A549 (cell line): ENCODE data around the gene NTN4. TPM values are rescaled to one million over a fixed set of nuclear protein-coding genes. Genes with fewer than 3 reads are reported as not detected.
A peak's percentile ranks its signal among the peaks of the same experiment; 100 is the strongest.

Source experiments
- ATAC-seq, 2 experiments: fragments of 200-7000 bp in 1 of 2; fragments of >200 bp in 1 of 2; cut with Nextera tagmentation in 1 of 2; cut with Tn5 transposase in 1 of 2; 3 replicates each; pipeline versions ENCODE4 v1.8.0 to v1.9.1; 2018 to 2020; ENCODE audit warnings: mild to moderate bottlenecking in 1 of 2, moderate library complexity in 1 of 2
- CTCF ChIA-PET: fragments of 300-600 bp; sonication (Branson Sonifier 250); formaldehyde crosslinking; extraction: SDS; loops from one replicate; lab custom pipeline; 2021; ENCODE audit warnings: antibody characterized with exemption, inconsistent platforms; lab: Yijun Ruan, JAX
- POLR2A ChIA-PET: fragments of 350-600 bp; formaldehyde crosslinking; extraction: SDS; loops from one replicate; lab custom pipeline; 2021; ENCODE audit warnings: antibody characterized with exemption, inconsistent platforms; lab: Yijun Ruan, JAX
- DNase-seq, 2 experiments: peaks; one replicate each; pipeline versions ENCODE4 v3.0.0 to v3.0.0-alpha.2; 2011 to 2016; ENCODE audit warnings: low read depth in 1 of 2, low spot score in 1 of 2
- FAIRE-seq: peaks from 2 replicates; lab custom pipeline; 2011; peaks lifted over from hg19 to GRCh38; lab: Jason Lieb, UNC
- H3K27ac ChIP-seq, 2 experiments: fragments of >200 bp; sonication (Bioruptor Twin); formaldehyde crosslinking; 3 replicates each; pipeline ENCODE4 v1.5.1; 2016 to 2017
- H3K4me1 ChIP-seq: fragments of >200 bp; sonication (Bioruptor Twin); formaldehyde crosslinking; 3 replicates; pipeline ENCODE4 v1.6.1; 2016
- H3K4me2 ChIP-seq: fragments of >200 bp; sonication (Bioruptor Twin); formaldehyde crosslinking; 3 replicates; pipeline ENCODE4 v1.6.1; 2016
- H3K4me3 ChIP-seq: fragments of >200 bp; sonication (Bioruptor Twin); formaldehyde crosslinking; 3 replicates; pipeline ENCODE4 v1.5.1; 2016
- H3K9me3 ChIP-seq: fragments of >200 bp; sonication (Bioruptor Twin); formaldehyde crosslinking; 3 replicates; pipeline ENCODE4 v1.6.1; 2016
- BHLHE40 ChIP-seq: IDR thresholded peaks from 2 replicates; pipeline ENCODE4 v1.6.1; 2012; ENCODE audit warnings: low read depth, low read length, inconsistent platforms
- CBX2 ChIP-seq: fragments of 200-600 bp; sonication (generic); IDR thresholded peaks from 2 replicates; pipeline ENCODE4 v1.6.1; 2016; ENCODE audit warnings: low read depth, mild to moderate bottlenecking, borderline replicate concordance
- CBX8 ChIP-seq: fragments of 200-600 bp; sonication (generic); IDR thresholded peaks from 2 replicates; pipeline ENCODE4 v1.6.1; 2016
- CHD2 ChIP-seq: fragments of 150-350 bp; IDR thresholded peaks from 2 replicates; pipeline ENCODE4 v1.6.1; 2014; ENCODE audit warnings: low read length; ENCODE audit not compliant: partially characterized antibody
- CHD4 ChIP-seq: fragments of 200-600 bp; sonication (generic); IDR thresholded peaks from 2 replicates; pipeline ENCODE4 v1.6.1; 2016; ENCODE audit warnings: antibody characterized with exemption, mild to moderate bottlenecking, borderline replicate concordance
- EHF ChIP-seq: fragments of 250-450 bp; sonication (Bioruptor Pico); IDR thresholded peaks from 2 replicates; pipeline ENCODE4 v1.5.0; 2020; ENCODE audit warnings: mild to moderate bottlenecking
- EHMT2 ChIP-seq: fragments of 200-600 bp; sonication (generic); IDR thresholded peaks from 2 replicates; pipeline ENCODE4 v1.6.1; 2016; ENCODE audit warnings: antibody characterized with exemption, low read depth, mild to moderate bottlenecking, moderate library complexity
- ESRRA ChIP-seq: fragments of 150-350 bp; IDR thresholded peaks from 2 replicates; pipeline ENCODE4 v1.6.1; 2014; ENCODE audit warnings: mild to moderate bottlenecking, low read length, borderline replicate concordance
- HDAC2 ChIP-seq: fragments of 200-600 bp; sonication (generic); IDR thresholded peaks from 2 replicates; pipeline ENCODE4 v1.6.1; 2016
- HES2 ChIP-seq: fragments of >200 bp; sonication (Bioruptor Twin); formaldehyde crosslinking; IDR thresholded peaks from 2 replicates; pipeline ENCODE4 v1.6.1; 2016
- HEYL ChIP-seq: fragments of 250-450 bp; sonication (Bioruptor Pico); IDR thresholded peaks from 2 replicates; pipeline ENCODE4 v1.8.0; 2021; ENCODE audit warnings: mild to moderate bottlenecking, moderate library complexity
- KDM1A ChIP-seq: fragments of 200-600 bp; sonication (generic); IDR thresholded peaks from 2 replicates; pipeline ENCODE4 v1.6.1; 2016; ENCODE audit warnings: low read depth, mild to moderate bottlenecking
- MAFK ChIP-seq: fragments of 450-650 bp; IDR thresholded peaks from 2 replicates; pipeline ENCODE4 v1.6.1; 2014; ENCODE audit not compliant: partially characterized antibody
- NR3C1 ChIP-seq: fragments of >200 bp; sonication (Bioruptor Twin); formaldehyde crosslinking; IDR thresholded peaks from 3 replicates; pipeline ENCODE4 v1.6.1; 2017
- RCOR1 ChIP-seq: fragments of 150-350 bp; IDR thresholded peaks from 2 replicates; pipeline ENCODE4 v1.6.1; 2014; ENCODE audit warnings: antibody characterized with exemption, low read length, low read depth
- RNF2 ChIP-seq: fragments of 200-600 bp; sonication (generic); IDR thresholded peaks from 2 replicates; pipeline ENCODE4 v1.6.1; 2016; ENCODE audit warnings: low read depth, mild to moderate bottlenecking, antibody characterized with exemption, moderate library complexity, borderline replicate concordance
- ZC3H11A ChIP-seq: fragments of 450-650 bp; IDR thresholded peaks from 2 replicates; pipeline ENCODE4 v1.6.1; 2014; ENCODE audit warnings: antibody characterized with exemption, mild to moderate bottlenecking
- WGBS: methylation state at CpG from one replicate; pipeline ENCODE4 v1.1.6; 2017; ENCODE audit errors: missing lambda C conversion rate; 5-methylcytosine and 5-hydroxymethylcytosine counted together
- polyA plus RNA-seq, 4 experiments: library from polyadenylated mRNA; depleted of rRNA in 3 of 4; stranded (reverse); fragments of >200 nt; fragmentation: RNase III in 1 of 4; extraction: RNeasy Plus Mini Kit Qiagen cat#74134 plus additional on column Dnase treatment in 1 of 4; gene quantifications; 2 replicates in 3 of 4; 3 replicates in 1 of 4; pipeline ENCODE4 v1.2.3, GENCODE V29; 2011 to 2017
- TF ChIP-seq, protein P1 (sequence below): fragments of 150-350 bp; IDR thresholded peaks from 2 replicates; pipeline ENCODE4 v1.6.1; 2014; ENCODE audit warnings: low read depth, mild to moderate bottlenecking, low read length
- TF ChIP-seq, protein P2 (sequence below): fragments of >200 bp; sonication (Bioruptor Twin); formaldehyde crosslinking; IDR thresholded peaks from 3 replicates; pipeline ENCODE4 v1.5.1; 2016

NTN4 gene
- polyA plus RNA-seq, 2 of the 4 experiments (the other 2 are of a cell fraction) = 37.3 to 132 TPM

DNA sequence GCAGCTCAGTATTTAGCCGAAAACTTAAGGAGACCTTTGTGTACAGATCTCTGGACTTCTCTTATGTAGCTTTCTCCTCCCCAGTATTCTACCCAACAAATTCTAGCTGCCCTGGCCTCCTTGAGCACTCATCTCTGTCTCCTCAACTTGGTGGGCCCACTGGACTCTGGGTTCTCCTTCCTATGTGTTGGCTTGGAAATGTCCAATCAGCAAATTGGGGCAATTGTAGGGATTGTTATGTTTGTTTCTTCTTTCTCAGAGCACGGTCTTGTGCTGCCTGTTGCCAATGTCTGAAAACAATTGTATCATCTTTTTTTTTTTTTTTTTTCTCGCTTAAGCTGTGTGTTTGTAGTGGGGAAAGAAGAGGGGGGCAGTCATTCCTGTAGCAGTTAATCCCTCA is 30.2 kb downstream of the NTN4 start:
- TF ChIP-seq MAFK (peak; percentile 73), BHLHE40 (no peak), HES2 (no peak), HDAC2 (no peak), NR3C1 (no peak), EHMT2 (no peak)
- 91% methylated on average over 3 of the region's 3 CpGs for WGBS
- DNase-seq = no peak
- no peak overlapping the region for H3K27ac ChIP-seq
- peaks cover 41% of the 10 kb centered on the region for H3K4me1 ChIP-seq
- H3K4me2 ChIP-seq = no peak overlapping the region
- no peak overlapping the region for H3K4me3 ChIP-seq
- no peak for FAIRE-seq
- ATAC-seq = no peak
- POLR2A ChIA-PET = no interaction called here
- CTCF ChIA-PET = interaction anchor here (0.7 kb wide), 1 partner anchor 25 kb away, joined by 3 read pairs; no protein-coding TSS in a partner anchor
- H3K9me3 ChIP-seq = peaks cover 11% of the 10 kb centered on the region; the same call in 1 of the 3 replicates

- ATAC-seq (no peak), FAIRE-seq (no peak), DNase-seq (no peak)
- 87% methylated on average over 1 of the region's 1 CpG for WGBS
- POLR2A ChIA-PET = no interaction called here
- Histone ChIP-seq H3K4me1 (peaks cover 41% of the 10 kb centered on the region), H3K9me3 (peaks cover 11% of the 10 kb centered on the region; the same call in 1 of the 3 replicates), H3K4me2 (no peak overlapping the region), H3K4me3 (no peak overlapping the region), H3K27ac (no peak overlapping the region)
- TF ChIP-seq CBX2 = no peak
- TF ChIP-seq ESRRA = no peak
- TF ChIP-seq, protein P1, sequence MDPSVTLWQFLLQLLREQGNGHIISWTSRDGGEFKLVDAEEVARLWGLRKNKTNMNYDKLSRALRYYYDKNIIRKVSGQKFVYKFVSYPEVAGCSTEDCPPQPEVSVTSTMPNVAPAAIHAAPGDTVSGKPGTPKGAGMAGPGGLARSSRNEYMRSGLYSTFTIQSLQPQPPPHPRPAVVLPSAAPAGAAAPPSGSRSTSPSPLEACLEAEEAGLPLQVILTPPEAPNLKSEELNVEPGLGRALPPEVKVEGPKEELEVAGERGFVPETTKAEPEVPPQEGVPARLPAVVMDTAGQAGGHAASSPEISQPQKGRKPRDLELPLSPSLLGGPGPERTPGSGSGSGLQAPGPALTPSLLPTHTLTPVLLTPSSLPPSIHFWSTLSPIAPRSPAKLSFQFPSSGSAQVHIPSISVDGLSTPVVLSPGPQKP = no peak
- no peak for TF ChIP-seq RCOR1
- no peak for TF ChIP-seq CHD4
- no peak for TF ChIP-seq NR3C1
- CTCF ChIA-PET = no interaction called here
These were observed 30.8 kb downstream of the NTN4 start for GRCh38 chr12:95759718-95760117.

DNA sequence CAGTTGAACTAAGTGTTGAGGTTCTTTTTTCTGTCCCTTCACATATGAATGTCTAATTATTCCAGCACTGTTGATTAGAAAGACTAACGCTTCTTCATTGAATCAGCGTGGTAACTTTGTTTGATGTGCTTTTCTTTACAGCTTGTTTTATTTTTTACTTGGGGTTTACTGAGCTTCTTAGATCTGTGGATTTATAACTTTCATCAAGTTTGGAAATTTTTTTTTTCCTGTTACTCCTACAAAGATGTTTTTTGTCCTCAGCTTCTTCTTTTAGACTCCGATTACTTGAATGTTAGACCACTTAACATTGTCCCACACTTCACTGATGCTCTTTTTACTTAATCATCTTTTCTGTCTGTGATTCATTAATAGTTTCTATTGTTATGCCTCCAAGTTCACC is 31.5 kb downstream of the NTN4 start:
- H3K4me3 ChIP-seq = no peak overlapping the region
- peaks cover 11% of the 10 kb centered on the region; the same call in 1 of the 3 replicates for H3K9me3 ChIP-seq
- no peak for DNase-seq
- 94% methylated on average over 3 of the region's 3 CpGs for WGBS
- no peak for FAIRE-seq
- CTCF ChIA-PET = no interaction called here
- H3K27ac ChIP-seq = no peak overlapping the region
- POLR2A ChIA-PET = no interaction called here
- TF ChIP-seq, protein P2, sequence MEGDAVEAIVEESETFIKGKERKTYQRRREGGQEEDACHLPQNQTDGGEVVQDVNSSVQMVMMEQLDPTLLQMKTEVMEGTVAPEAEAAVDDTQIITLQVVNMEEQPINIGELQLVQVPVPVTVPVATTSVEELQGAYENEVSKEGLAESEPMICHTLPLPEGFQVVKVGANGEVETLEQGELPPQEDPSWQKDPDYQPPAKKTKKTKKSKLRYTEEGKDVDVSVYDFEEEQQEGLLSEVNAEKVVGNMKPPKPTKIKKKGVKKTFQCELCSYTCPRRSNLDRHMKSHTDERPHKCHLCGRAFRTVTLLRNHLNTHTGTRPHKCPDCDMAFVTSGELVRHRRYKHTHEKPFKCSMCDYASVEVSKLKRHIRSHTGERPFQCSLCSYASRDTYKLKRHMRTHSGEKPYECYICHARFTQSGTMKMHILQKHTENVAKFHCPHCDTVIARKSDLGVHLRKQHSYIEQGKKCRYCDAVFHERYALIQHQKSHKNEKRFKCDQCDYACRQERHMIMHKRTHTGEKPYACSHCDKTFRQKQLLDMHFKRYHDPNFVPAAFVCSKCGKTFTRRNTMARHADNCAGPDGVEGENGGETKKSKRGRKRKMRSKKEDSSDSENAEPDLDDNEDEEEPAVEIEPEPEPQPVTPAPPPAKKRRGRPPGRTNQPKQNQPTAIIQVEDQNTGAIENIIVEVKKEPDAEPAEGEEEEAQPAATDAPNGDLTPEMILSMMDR = no peak
- TF ChIP-seq CHD2 (no peak), MAFK (no peak), KDM1A (no peak), ZC3H11A (no peak), HEYL (CRISPR knock-in tag) (no peak), NR3C1 (no peak), EHF (no peak), RNF2 (no peak), CBX8 (no peak)
- TF ChIP-seq, protein P1 = no peak
- H3K4me1 ChIP-seq = peaks cover 38% of the 10 kb centered on the region
- ATAC-seq = no peak
- no peak overlapping the region for H3K4me2 ChIP-seq
